SK-N-SH (cell line): Measurements from ENCODE around the gene AP5B1. TPM values are rescaled to one million over a fixed set of nuclear protein-coding genes. Genes with fewer than 3 reads are reported as not detected.

ENCODE experiments used
- CTCF ChIA-PET: fragments of 300-600, 350-600 bp; formaldehyde crosslinking; extraction: SDS; loops from one replicate; lab custom pipeline; 2021; lab: Yijun Ruan, JAX
- POLR2A ChIA-PET: fragments of 350-600 bp; sonication (Branson Sonifier 250); formaldehyde crosslinking; extraction: SDS; loops from one replicate; lab custom pipeline; 2020; ENCODE audit warnings: antibody characterized with exemption, inconsistent platforms; lab: Yijun Ruan, JAX
- DNase-seq: peaks from one replicate; pipeline ENCODE4 v3.0.0; 2012
- H2AFZ ChIP-seq: fragments of 200-600 bp; sonication (generic); 2 replicates; pipeline ENCODE4 v1.8.1; 2016; ENCODE audit warnings: antibody characterized with exemption, mild to moderate bottlenecking, low read depth
- H3F3A ChIP-seq: fragments of 200-600 bp; sonication (generic); replicated peaks from 2 replicates; pipeline ENCODE3; 2016; ENCODE audit warnings: antibody characterized with exemption, mild to moderate bottlenecking; ENCODE audit not compliant: insufficient read depth
- H3K27ac ChIP-seq, 2 experiments: fragments of 200-500 bp in 1 of 2; fragments of 200-600 bp in 1 of 2; sonication (Bioruptor generic) in 1 of 2; sonication (generic), shearing (Covaris generic) in 1 of 2; 2 replicates each; pipeline versions ENCODE4 v1.5.1 to v1.6.1; 2014 to 2016; ENCODE audit warnings: low read depth in 2 of 2, inconsistent platforms in 1 of 2, low read length in 1 of 2, mild to moderate bottlenecking in 1 of 2, mixed read lengths in 1 of 2
- H3K27me3 ChIP-seq: fragments of 200-600 bp; sonication (generic), shearing (Covaris generic); 2 replicates; pipeline ENCODE4 v1.6.1; 2016; ENCODE audit warnings: mixed run types; ENCODE audit not compliant: insufficient read depth
- H3K36me3 ChIP-seq, 2 experiments: fragments of 200-500 bp in 1 of 2; fragments of 200-600 bp in 1 of 2; sonication (Bioruptor generic) in 1 of 2; sonication (generic) in 1 of 2; replicated peaks in 1 of 2; 2 replicates each; pipeline versions ENCODE3 to v1.5.1; 2014 to 2016; ENCODE audit warnings: low read length in 1 of 2, mild to moderate bottlenecking in 1 of 2; ENCODE audit not compliant: insufficient read depth in 2 of 2, control insufficient read depth in 1 of 2
- H3K4me1 ChIP-seq, 2 experiments: fragments of 200-500 bp in 1 of 2; fragments of 200-600 bp in 1 of 2; sonication (Bioruptor generic) in 1 of 2; sonication (generic), shearing (Covaris generic) in 1 of 2; 2 replicates each; pipeline versions ENCODE4 v1.5.1 to v1.6.1; 2014 to 2016; ENCODE audit warnings: low read depth in 1 of 2, low read length in 1 of 2, mixed run types in 1 of 2; ENCODE audit not compliant: insufficient read depth in 2 of 2, control insufficient read depth in 1 of 2
- H3K4me2 ChIP-seq: fragments of 200-600 bp; sonication (generic), shearing (Covaris generic); 2 replicates; pipeline ENCODE4 v1.6.1; 2017; ENCODE audit warnings: mixed run types
- H3K4me3 ChIP-seq, 2 experiments: fragments of 200-500 bp in 1 of 2; fragments of 200-600 bp in 1 of 2; sonication (Bioruptor generic) in 1 of 2; sonication (generic), shearing (Covaris generic) in 1 of 2; 2 replicates each; pipeline versions ENCODE4 v1.5.1 to v1.8.1; 2014 to 2016; ENCODE audit warnings: low read depth in 2 of 2, inconsistent platforms in 1 of 2, low read length in 1 of 2, mild to moderate bottlenecking in 1 of 2, mixed read lengths in 1 of 2, moderate library complexity in 1 of 2
- H3K79me2 ChIP-seq: fragments of 200-600 bp; sonication (generic); 2 replicates; pipeline ENCODE4 v1.8.1; 2017; ENCODE audit warnings: mild to moderate bottlenecking; ENCODE audit not compliant: insufficient read depth
- H3K9ac ChIP-seq: fragments of 200-600 bp; sonication (generic); 2 replicates; pipeline ENCODE4 v1.6.1; 2017; ENCODE audit warnings: mixed run types
- H3K9me2 ChIP-seq: fragments of 200-600 bp; sonication (generic); 2 replicates; pipeline ENCODE4 v1.6.1; 2017; ENCODE audit warnings: mixed run types
- H3K9me3 ChIP-seq: fragments of 200-600 bp; sonication (generic); 2 replicates; pipeline ENCODE4 v1.6.1; 2017; ENCODE audit warnings: mixed run types, mild to moderate bottlenecking, moderate library complexity
- H4K20me1 ChIP-seq: fragments of 200-600 bp; sonication (generic); 2 replicates; pipeline ENCODE4 v1.6.1; 2017; ENCODE audit warnings: mild to moderate bottlenecking, mixed run types; ENCODE audit not compliant: insufficient read depth
- CHD2 ChIP-seq: fragments of 150-350 bp; IDR thresholded peaks from 2 replicates; pipeline ENCODE4 v1.6.1; 2018; ENCODE audit warnings: low read length; ENCODE audit not compliant: partially characterized antibody
- EP300 ChIP-seq, 2 experiments: IDR thresholded peaks; 2 replicates each; pipeline versions ENCODE4 v1.4.0 to v1.6.1; 2012; ENCODE audit warnings: borderline replicate concordance in 1 of 2, low read depth in 1 of 2, low read length in 1 of 2
- EZH2phosphoT487 ChIP-seq: fragments of 200-600 bp; sonication (generic); IDR thresholded peaks from 2 replicates; pipeline ENCODE4 v1.6.1; 2017; ENCODE audit warnings: low read depth, mixed run types, mild to moderate bottlenecking, antibody characterized with exemption, moderate library complexity, borderline replicate concordance
- FOXJ3 ChIP-seq: sonication (generic); formaldehyde crosslinking; IDR thresholded peaks from 2 replicates; pipeline ENCODE4 v1.5.1; 2020; ENCODE audit warnings: mild to moderate bottlenecking, missing genetic modification reagents
- FOXM1 ChIP-seq: IDR thresholded peaks from 2 replicates; pipeline ENCODE4 v1.4.0; 2012; ENCODE audit warnings: low read depth, mild to moderate bottlenecking
- GATA2 ChIP-seq: sonication (generic); formaldehyde crosslinking; IDR thresholded peaks from 2 replicates; pipeline ENCODE4 v1.5.0; 2020; ENCODE audit warnings: mild to moderate bottlenecking, missing genetic modification reagents
- IRF3 ChIP-seq: fragments of 150-350 bp; IDR thresholded peaks from 2 replicates; pipeline ENCODE4 v1.6.1; 2016; ENCODE audit warnings: mild to moderate bottlenecking, low read depth, low read length
- JUND ChIP-seq: IDR thresholded peaks from 2 replicates; pipeline ENCODE4 v1.4.0; 2012
- MAX ChIP-seq: IDR thresholded peaks from 2 replicates; pipeline ENCODE4 v1.4.0; 2012; ENCODE audit warnings: low read depth
- MEF2A ChIP-seq: IDR thresholded peaks from 2 replicates; pipeline ENCODE4 v1.4.0; 2012; ENCODE audit warnings: low read depth, borderline replicate concordance
- MXI1 ChIP-seq: IDR thresholded peaks from 2 replicates; pipeline ENCODE4 v1.6.1; 2012; ENCODE audit warnings: mild to moderate bottlenecking, low read depth, low read length, improper control_type of control experiment
- NFIC ChIP-seq: IDR thresholded peaks from 2 replicates; pipeline ENCODE4 v1.4.0; 2012; ENCODE audit warnings: borderline replicate concordance
- NRF1 ChIP-seq: IDR thresholded peaks from 2 replicates; pipeline ENCODE4 v1.6.1; 2012; ENCODE audit warnings: low read depth, mild to moderate bottlenecking, low read length
- PBX3 ChIP-seq: IDR thresholded peaks from 2 replicates; pipeline ENCODE4; 2012
- RAD21 ChIP-seq: IDR thresholded peaks from 2 replicates; pipeline ENCODE4 v1.6.1; 2012; ENCODE audit warnings: mild to moderate bottlenecking, low read length
- RCOR1 ChIP-seq: fragments of 150-350 bp; IDR thresholded peaks from 2 replicates; pipeline ENCODE4 v1.6.1; 2017; ENCODE audit warnings: antibody characterized with exemption, low read length
- REST ChIP-seq: IDR thresholded peaks from 2 replicates; pipeline ENCODE4 v1.6.1; 2012; ENCODE audit warnings: mild to moderate bottlenecking, low read depth, low read length, moderate library complexity
- RFX5 ChIP-seq: IDR thresholded peaks from 2 replicates; pipeline ENCODE4 v1.6.1; 2012; ENCODE audit warnings: mild to moderate bottlenecking, improper control_type of control experiment, low read length
- SIN3A ChIP-seq: IDR thresholded peaks from 2 replicates; pipeline ENCODE4 v1.6.1; 2012; ENCODE audit warnings: low read depth, mild to moderate bottlenecking, low read length, moderate library complexity, borderline replicate concordance
- SMC3 ChIP-seq: IDR thresholded peaks from 2 replicates; pipeline ENCODE4 v1.6.1; 2012; ENCODE audit warnings: low read depth, low read length, improper control_type of control experiment
- TCF12 ChIP-seq: IDR thresholded peaks from 2 replicates; pipeline ENCODE4 v1.4.0; 2012
- TEAD4 ChIP-seq: IDR thresholded peaks from 2 replicates; pipeline ENCODE4 v1.4.0; 2012; ENCODE audit warnings: mild to moderate bottlenecking, borderline replicate concordance; ENCODE audit not compliant: insufficient read depth
- USF1 ChIP-seq: IDR thresholded peaks from 2 replicates; pipeline ENCODE4 v1.4.0; 2012; ENCODE audit warnings: low read depth, borderline replicate concordance
- USF2 ChIP-seq: fragments of 150-350 bp; IDR thresholded peaks from 2 replicates; pipeline ENCODE4 v1.6.1; 2017; ENCODE audit warnings: antibody characterized with exemption, low read length, low read depth, borderline replicate concordance
- YY1 ChIP-seq: IDR thresholded peaks from 2 replicates; pipeline ENCODE4 v1.4.0; 2012; ENCODE audit warnings: low read depth, mild to moderate bottlenecking
- WGBS: methylation state at CpG from one replicate; pipeline ENCODE4 v1.1.6; 2017; ENCODE audit warnings: low lambda C conversion rate; 5-methylcytosine and 5-hydroxymethylcytosine counted together
- polyA plus RNA-seq, 3 experiments: library from polyadenylated mRNA; depleted of rRNA; stranded (reverse); fragments of >200 nt; gene quantifications; 2 replicates each; pipeline ENCODE4 v1.2.3, GENCODE V29; 2012

Gene AP5B1
- polyA plus RNA-seq, 1 of the 3 experiments (the other 2 are of a cell fraction), result 3.8 TPM

GRCh38 chr11:65779919-65780769, 632 bp downstream of the AP5B1 start:
- Histone ChIP-seq H3K27me3 (0 out of 2 replicates have a peak, but pooled peaks cover under 1% of the 10 kb centered on the region), H3K27ac (peak overlapping the region; percentile 35 to 50; a peak in 3 of 4 replicates), H3K4me1 (peaks cover 0 to 13% of the 10 kb centered on the region in 2 experiments; a peak in 1 of 4 replicates), H3K4me3 (peak overlapping the region; percentile 62 to 70), H3K9ac (peak overlapping the region; percentile 88), H2AFZ (peak overlapping the region; percentile 56), H4K20me1 (peaks cover 6% of the 10 kb centered on the region; the same call in 1 of the 2 replicates), H3K79me2 (peaks cover 15% of the 10 kb centered on the region; the same call in 1 of the 2 replicates), H3K36me3 (peaks cover 0 to 12% of the 10 kb centered on the region in 2 experiments), H3F3A (peaks cover 12% of the 10 kb centered on the region), H3K4me2 (peak overlapping the region; percentile 95), H3K9me3 (no peaks in the 10 kb centered on the region), H3K9me2 (no peaks in the 10 kb centered on the region)
- POLR2A ChIA-PET, result interaction anchor here (0.6 to 1.6 kb wide), 3 partner anchors 60 to 70 kb away, joined by 3 to 6 read pairs (median 5); partner anchors contain the start of gene RNASEH2C
- CTCF ChIA-PET, result interaction anchor here (0.6 to 8.6 kb wide), 41 partner anchors 9 to 1501 kb away, joined by 3 to 152 read pairs (median 5); partner anchors contain the start of genes FIBP, KAT5, MUS81 and RNASEH2C
- peak; percentile 87 for DNase-seq
- WGBS, result 29% methylated on average over 25 of the region's 76 CpGs
- TF ChIP-seq CHD2 (no peak), NFIC (no peak), IRF3 (no peak), RCOR1 (no peak), FOXJ3 (no peak), MEF2A (no peak), EP300 (IDR thresholded peaks at IDR 0.05; ENCODE audit: borderline replicate concordance in 1 of 2, low read depth in 1 of 2, low read length in 1 of 2) (no peak), RFX5 (no peak), MAX (0 out of 2 replicates have a peak, but pooled peaks have one; percentile 27), EZH2phosphoT487 (no peak), SMC3 (peak; percentile 46), TEAD4 (no peak), MXI1 (no peak), USF1 (no peak), SIN3A (no peak), TCF12 (no peak), REST (no peak), RAD21 (peak; percentile 12; the same call in 1 of the 2 replicates), YY1 (no peak), NRF1 (no peak), PBX3 (no peak), JUND (no peak), GATA2 (no peak), USF2 (no peak), FOXM1 (no peak)
